MCF 10A (cell line): ENCODE measurements around the gene DTHD1. TPM values are rescaled to one million over a fixed set of nuclear protein-coding genes. Genes with fewer than 3 reads are reported as not detected.

Experiments
- BruUV-seq: library from RNA; stranded (reverse); fragments of 400-500 nt; replicated peaks from 2 replicates; lab custom pipeline; 2021; lab: Mats Ljungman, UMichigan
- CTCF ChIA-PET: fragments of 300-600 bp; sonication (Branson Sonifier 250); formaldehyde crosslinking; extraction: SDS; loops from one replicate; lab custom pipeline; 2021; ENCODE audit warnings: antibody characterized with exemption, inconsistent platforms; lab: Yijun Ruan, JAX
- POLR2A ChIA-PET: fragments of 300-600, 350-650 bp; sonication (Branson Sonifier 250); formaldehyde crosslinking; extraction: SDS; loops from one replicate; lab custom pipeline; 2020; ENCODE audit warnings: antibody characterized with exemption, inconsistent platforms; lab: Yijun Ruan, JAX
- DNase-seq: peaks from one replicate; pipeline ENCODE4 v3.0.0-alpha.2; 2018; ENCODE audit not compliant: unreplicated experiment
- H3K27ac Mint-ChIP-seq: one replicate; pipeline ENCODE4 v1.8.0; 2022; ENCODE audit warnings: mild to moderate bottlenecking, low read depth, mixed read lengths; ENCODE audit not compliant: unreplicated experiment
- H3K27me3 Mint-ChIP-seq: one replicate; pipeline ENCODE4 v1.8.0; 2022; ENCODE audit warnings: mixed read lengths; ENCODE audit not compliant: insufficient read depth, unreplicated experiment
- H3K36me3 Mint-ChIP-seq: one replicate; pipeline ENCODE4 v1.8.0; 2022; ENCODE audit warnings: mild to moderate bottlenecking, moderate library complexity, mixed read lengths; ENCODE audit not compliant: insufficient read depth, unreplicated experiment
- H3K4me1 Mint-ChIP-seq: one replicate; pipeline ENCODE4 v1.8.0; 2022; ENCODE audit warnings: mixed read lengths; ENCODE audit not compliant: insufficient read depth, unreplicated experiment
- H3K4me3 Mint-ChIP-seq: one replicate; pipeline ENCODE4 v1.8.0; 2022; ENCODE audit warnings: mild to moderate bottlenecking, moderate library complexity, mixed read lengths; ENCODE audit not compliant: unreplicated experiment
- H3K9me3 Mint-ChIP-seq: one replicate; pipeline ENCODE4 v1.8.0; 2022; ENCODE audit warnings: mixed read lengths; ENCODE audit not compliant: unreplicated experiment
- CTCF ChIP-seq: fragments of 200-600 bp; IDR thresholded peaks from one replicate; pipeline ENCODE4 v1.8.0; 2022; ENCODE audit warnings: antibody characterized with exemption, mild to moderate bottlenecking; ENCODE audit not compliant: unreplicated experiment
- intact Hi-C: fragments of 100-400 bp; cut with micrococcal nuclease; formaldehyde crosslinking; loops from 2 replicates; pipeline ENCODE4 v1.14.1; 2022
- total RNA-seq: library from RNA; stranded (reverse); gene quantifications from 2 replicates; pipeline ENCODE4 v1.2.3, GENCODE V29; 2022

Gene DTHD1
- total RNA-seq, 1 experiment from 2014 or later, result not detected

GRCh38 chr4:36249610-36250009, 31.8 kb upstream of the DTHD1 start:
- H3K27me3 Mint-ChIP-seq, result no peaks in the 10 kb centered on the region
- no peak for TF ChIP-seq CTCF
- no peaks in the 10 kb centered on the region for H3K4me1 Mint-ChIP-seq
- no TSS peak for BruUV-seq
- ChIA-PET CTCF (no interaction called here), POLR2A (interaction anchor here (0.6 to 1.0 kb wide), 2 partner anchors 30 to 45 kb away, joined by 3 read pairs; no protein-coding TSS in a partner anchor)
- H3K36me3 Mint-ChIP-seq, result no peaks in the 10 kb centered on the region
- no peak for DNase-seq
- H3K4me3 Mint-ChIP-seq, result no peak overlapping the region
- intact Hi-C loops, result no loop called here
- no peaks in the 10 kb centered on the region for H3K9me3 Mint-ChIP-seq
- H3K27ac Mint-ChIP-seq, result no peak overlapping the region

GRCh38 chr4:36251983-36252382, 29.4 kb upstream of the DTHD1 start:
- ChIA-PET CTCF (interaction anchor here (0.6 kb wide), 1 partner anchor 187 kb away, joined by 3 read pairs; no protein-coding TSS in a partner anchor), POLR2A (interaction anchor here (0.6 kb wide), 1 partner anchor 37 kb away, joined by 3 read pairs; no protein-coding TSS in a partner anchor)
- no TSS peak for BruUV-seq
- Mint-ChIP-seq H3K9me3 (no peaks in the 10 kb centered on the region), H3K36me3 (no peaks in the 10 kb centered on the region), H3K4me3 (no peak overlapping the region), H3K27ac (no peak overlapping the region), H3K4me1 (no peaks in the 10 kb centered on the region), H3K27me3 (no peaks in the 10 kb centered on the region)
- TF ChIP-seq CTCF, result no peak
- no peak for DNase-seq
- intact Hi-C loops, result no loop called here

- no TSS peak for BruUV-seq
- CTCF ChIA-PET, result interaction anchor here (1.9 kb wide), 1 partner anchor 14 kb away, joined by 8 read pairs; no protein-coding TSS in a partner anchor
- intact Hi-C loops, result no loop called here
- Mint-ChIP-seq H3K4me1 (no peaks in the 10 kb centered on the region), H3K9me3 (no peaks in the 10 kb centered on the region), H3K27ac (no peak overlapping the region), H3K36me3 (no peaks in the 10 kb centered on the region), H3K4me3 (no peak overlapping the region), H3K27me3 (no peaks in the 10 kb centered on the region)
- DNase-seq, result no peak
- no peak for TF ChIP-seq CTCF
- POLR2A ChIA-PET, result interaction anchor here (2.2 kb wide), 1 partner anchor 10 kb away, joined by 5 read pairs; the partner anchor contains the start of gene ARAP2
Observed at GRCh38 chr4:36254371-36254770, 27.0 kb upstream of the DTHD1 start.

GRCh38 chr4:36255577-36255976, 25.8 kb upstream of the DTHD1 start:
- H3K27ac Mint-ChIP-seq, result no peak overlapping the region
- H3K4me1 Mint-ChIP-seq, result no peaks in the 10 kb centered on the region
- no peak overlapping the region for H3K4me3 Mint-ChIP-seq
- CTCF ChIA-PET, result no interaction called here
- no TSS peak for BruUV-seq
- TF ChIP-seq CTCF, result no peak
- no peaks in the 10 kb centered on the region for H3K36me3 Mint-ChIP-seq
- H3K27me3 Mint-ChIP-seq, result no peaks in the 10 kb centered on the region
- intact Hi-C loops, result no loop called here
- no peak for DNase-seq
- no peaks in the 10 kb centered on the region for H3K9me3 Mint-ChIP-seq
- POLR2A ChIA-PET, result interaction anchor here (2.2 kb wide), 1 partner anchor 11 kb away, joined by 5 read pairs; the partner anchor contains the start of gene ARAP2
